ENCODE results near the gene SGSH.
"Not testable (repeated sequence)": the region's sequence is repeated elsewhere in the genome, so short reads cannot be mapped to it uniquely, and the experiment has no call there.

The SGSH gene

GRCh38 chr17:80253631-80254395 is 33.7 kb upstream of the SGSH start:
- DNase-seq, result no peak

GRCh38 chr17:80252871-80253270 is 32.7 kb upstream of the SGSH start:
- peak; percentile 91 for DNase-seq

GRCh38 chr17:80251966-80252365 is 31.8 kb upstream of the SGSH start:
- no peak for DNase-seq

GRCh38 chr17:80248894-80249710 is 29.0 kb upstream of the SGSH start:
- no peak for DNase-seq

- no peak for DNase-seq
Observed at GRCh38 chr17:80248001-80248893, 28.1 kb upstream of the SGSH start.

GRCh38 chr17:80247561-80247960 is 27.4 kb upstream of the SGSH start:
- DNase-seq, result no peak

GRCh38 chr17:80246726-80247125 is 26.6 kb upstream of the SGSH start:
- no peak for DNase-seq

GRCh38 chr17:80246266-80246681 is 26.1 kb upstream of the SGSH start:
- DNase-seq, result no peak

- no peak for DNase-seq
Observed at GRCh38 chr17:80245566-80246265, 25.6 kb upstream of the SGSH start.

GRCh38 chr17:80244871-80245509 is 24.9 kb upstream of the SGSH start:
- DNase-seq, result no peak

GRCh38 chr17:80244448-80244847 is 24.3 kb upstream of the SGSH start:
- DNase-seq, result not testable (repeated sequence)

GRCh38 chr17:80243526-80244433 is 23.6 kb upstream of the SGSH start:
- DNase-seq, result no peak

- DNase-seq, result no peak
Observed at GRCh38 chr17:80242505-80242904, 22.4 kb upstream of the SGSH start.

GRCh38 chr17:80237386-80237785 is 17.3 kb upstream of the SGSH start:
- no peak for DNase-seq

GRCh38 chr17:80236911-80237310 is 16.8 kb upstream of the SGSH start:
- no peak for DNase-seq

- DNase-seq, result no peak
Observed at GRCh38 chr17:80233202-80233601, 13.1 kb upstream of the SGSH start.

GRCh38 chr17:80232438-80232837 is 12.3 kb upstream of the SGSH start:
- DNase-seq, result no peak

- no peak for DNase-seq
Observed at GRCh38 chr17:80229011-80229410, 8.9 kb upstream of the SGSH start.

- no peak for DNase-seq
Observed at GRCh38 chr17:80228477-80228876, 8.3 kb upstream of the SGSH start.

- DNase-seq, result no peak
Observed at GRCh38 chr17:80227666-80228065, 7.5 kb upstream of the SGSH start.

- no peak for DNase-seq
Observed at GRCh38 chr17:80227156-80227555, 7.0 kb upstream of the SGSH start.

All from CD4-positive, alpha-beta T cell treated with Interleukin-6 for 4 hours (primary cell).